ENCODE measurements around the gene RIT2.

GRCh38 chr18:42925036-42925435 is 190.4 kb downstream of the RIT2 start:
- no peak for TF ChIP-seq CTCF (IDR thresholded peaks at IDR 0.05)
- TF ChIP-seq IRF3 (IDR thresholded peaks at IDR 0.05; ENCODE audit: low read depth, low read length) = no peak
- no peak for TF ChIP-seq MXI1 (IDR thresholded peaks at IDR 0.05; ENCODE audit: low read depth, low read length)
- no peak for TF ChIP-seq PBX3 (IDR thresholded peaks at IDR 0.05)
- no peak for TF ChIP-seq SIN3A (IDR thresholded peaks at IDR 0.05; ENCODE audit: borderline replicate concordance, low read depth, low read length)
- TF ChIP-seq EP300 (IDR thresholded peaks at IDR 0.05; ENCODE audit: borderline replicate concordance in 1 of 2, low read depth in 1 of 2, low read length in 1 of 2) = no peak
- no peak for TF ChIP-seq RFX5 (IDR thresholded peaks at IDR 0.05; ENCODE audit: low read length)
- TF ChIP-seq USF2 (IDR thresholded peaks at IDR 0.05; ENCODE audit: borderline replicate concordance, low read depth, low read length) = no peak
- TF ChIP-seq GABPA (IDR thresholded peaks at IDR 0.05; ENCODE audit: low read depth) = no peak
- TF ChIP-seq YY1 (IDR thresholded peaks at IDR 0.05; ENCODE audit: low read depth) = no peak
